ENCODE results near the gene ZNF862.

DNA sequence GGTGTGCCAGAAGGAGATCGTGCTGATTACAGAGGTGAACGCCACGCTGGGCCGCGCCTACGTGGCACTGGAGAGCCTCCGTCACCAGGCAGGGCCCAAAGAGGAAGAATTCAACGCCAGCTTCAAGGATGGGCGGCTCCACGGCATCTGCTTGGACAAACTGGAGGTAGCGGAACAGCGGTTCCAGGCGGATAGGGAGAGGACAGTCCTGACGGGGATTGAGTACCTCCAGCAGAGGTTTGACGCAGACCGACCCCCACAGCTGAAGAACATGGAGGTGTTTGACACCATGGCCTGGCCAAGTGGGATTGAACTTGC, 23.5 kb downstream of the ZNF862 start:
- TF ChIP-seq CTCF (IDR thresholded peaks at IDR 0.05 in 4 of 5, conservative IDR thresholded peaks at IDR 0.05 in 1 of 5) (no peak), POLR2A (IDR thresholded peaks at IDR 0.05) (no peak)
